ENCODE data around the gene ITIH5. TPM values are rescaled to one million over a fixed set of nuclear protein-coding genes. Genes with fewer than 3 reads are reported as not detected.
"Not testable (repeated sequence)": the region's sequence is repeated elsewhere in the genome, so short reads cannot be mapped to it uniquely, and the experiment has no call there.

The ITIH5 gene
- total RNA-seq, 1 donor from 2014 or later = 0.29 TPM

- Mint-ChIP-seq H3K4me1 (ENCODE audit: low read depth, unreplicated experiment) (peaks cover 12% of the 10 kb centered on the region), H3K9me3 (ENCODE audit: unreplicated experiment) (peaks cover 3% of the 10 kb centered on the region), H3K27ac (ENCODE audit: unreplicated experiment) (no peak overlapping the region), H3K4me3 (ENCODE audit: unreplicated experiment) (no peak overlapping the region), H3K36me3 (ENCODE audit: unreplicated experiment) (no peaks in the 10 kb centered on the region), H3K27me3 (ENCODE audit: unreplicated experiment) (peaks cover 22% of the 10 kb centered on the region)
- DNase-seq = no peak
- TF ChIP-seq, protein P1, sequence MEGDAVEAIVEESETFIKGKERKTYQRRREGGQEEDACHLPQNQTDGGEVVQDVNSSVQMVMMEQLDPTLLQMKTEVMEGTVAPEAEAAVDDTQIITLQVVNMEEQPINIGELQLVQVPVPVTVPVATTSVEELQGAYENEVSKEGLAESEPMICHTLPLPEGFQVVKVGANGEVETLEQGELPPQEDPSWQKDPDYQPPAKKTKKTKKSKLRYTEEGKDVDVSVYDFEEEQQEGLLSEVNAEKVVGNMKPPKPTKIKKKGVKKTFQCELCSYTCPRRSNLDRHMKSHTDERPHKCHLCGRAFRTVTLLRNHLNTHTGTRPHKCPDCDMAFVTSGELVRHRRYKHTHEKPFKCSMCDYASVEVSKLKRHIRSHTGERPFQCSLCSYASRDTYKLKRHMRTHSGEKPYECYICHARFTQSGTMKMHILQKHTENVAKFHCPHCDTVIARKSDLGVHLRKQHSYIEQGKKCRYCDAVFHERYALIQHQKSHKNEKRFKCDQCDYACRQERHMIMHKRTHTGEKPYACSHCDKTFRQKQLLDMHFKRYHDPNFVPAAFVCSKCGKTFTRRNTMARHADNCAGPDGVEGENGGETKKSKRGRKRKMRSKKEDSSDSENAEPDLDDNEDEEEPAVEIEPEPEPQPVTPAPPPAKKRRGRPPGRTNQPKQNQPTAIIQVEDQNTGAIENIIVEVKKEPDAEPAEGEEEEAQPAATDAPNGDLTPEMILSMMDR (IDR thresholded peaks at IDR 0.05; ENCODE audit: partially characterized antibody, unreplicated experiment) = no peak
Observed at GRCh38 chr10:7664707-7665106, 2.1 kb downstream of the ITIH5 start.

- DNase-seq = no peak
- Mint-ChIP-seq H3K9me3 (ENCODE audit: unreplicated experiment) (peaks cover 3% of the 10 kb centered on the region), H3K27me3 (ENCODE audit: unreplicated experiment) (peaks cover 14% of the 10 kb centered on the region), H3K4me1 (ENCODE audit: low read depth, unreplicated experiment) (peaks cover 12% of the 10 kb centered on the region), H3K4me3 (ENCODE audit: unreplicated experiment) (no peak overlapping the region), H3K36me3 (ENCODE audit: unreplicated experiment) (no peaks in the 10 kb centered on the region), H3K27ac (ENCODE audit: unreplicated experiment) (no peak overlapping the region)
- TF ChIP-seq, protein P1 (IDR thresholded peaks at IDR 0.05; ENCODE audit: partially characterized antibody, unreplicated experiment) = no peak
Observed at GRCh38 chr10:7662522-7662921, 4.2 kb downstream of the ITIH5 start.

- TF ChIP-seq, protein P1 (IDR thresholded peaks at IDR 0.05; ENCODE audit: partially characterized antibody, unreplicated experiment) = no peak
- Mint-ChIP-seq H3K4me3 (ENCODE audit: unreplicated experiment) (no peak overlapping the region), H3K9me3 (ENCODE audit: unreplicated experiment) (peaks cover 1% of the 10 kb centered on the region), H3K4me1 (ENCODE audit: low read depth, unreplicated experiment) (no peaks in the 10 kb centered on the region), H3K27me3 (ENCODE audit: unreplicated experiment) (no peaks in the 10 kb centered on the region), H3K36me3 (ENCODE audit: unreplicated experiment) (no peaks in the 10 kb centered on the region), H3K27ac (ENCODE audit: unreplicated experiment) (no peak overlapping the region)
- DNase-seq = no peak
Observed at GRCh38 chr10:7659560-7659959, 7.2 kb downstream of the ITIH5 start.

GRCh38 chr10:7657552-7657951, 9.2 kb downstream of the ITIH5 start:
- DNase-seq = no peak
- no peak overlapping the region for H3K4me3 Mint-ChIP-seq (ENCODE audit: unreplicated experiment)
- no peaks in the 10 kb centered on the region for H3K27me3 Mint-ChIP-seq (ENCODE audit: unreplicated experiment)
- H3K9me3 Mint-ChIP-seq (ENCODE audit: unreplicated experiment) = peaks cover 1% of the 10 kb centered on the region
- H3K4me1 Mint-ChIP-seq (ENCODE audit: low read depth, unreplicated experiment) = no peaks in the 10 kb centered on the region
- TF ChIP-seq, protein P1 (IDR thresholded peaks at IDR 0.05; ENCODE audit: partially characterized antibody, unreplicated experiment) = no peak
- no peaks in the 10 kb centered on the region for H3K36me3 Mint-ChIP-seq (ENCODE audit: unreplicated experiment)
- no peak overlapping the region for H3K27ac Mint-ChIP-seq (ENCODE audit: unreplicated experiment)

DNA sequence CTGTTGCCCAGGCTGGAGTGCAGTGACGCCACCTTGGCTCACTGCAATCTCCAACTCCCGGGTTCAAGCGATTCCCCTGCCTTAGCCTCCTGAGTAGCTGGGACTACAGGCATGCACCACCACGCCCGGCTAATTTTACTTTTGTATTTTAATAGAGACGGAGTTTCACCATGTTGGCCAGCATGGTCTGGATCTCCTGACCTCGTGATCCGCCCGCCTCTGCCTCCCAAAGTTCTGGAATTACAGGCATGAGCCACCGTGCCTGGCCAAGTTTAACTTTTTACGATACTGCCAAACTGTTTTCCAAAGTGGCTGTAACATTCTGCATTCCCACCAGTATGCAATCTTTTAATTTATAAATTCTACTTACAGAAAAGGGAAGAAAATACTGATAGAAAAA, 9.7 kb downstream of the ITIH5 start:
- H3K27me3 Mint-ChIP-seq (ENCODE audit: unreplicated experiment); H3K9me3 Mint-ChIP-seq (ENCODE audit: unreplicated experiment); H3K36me3 Mint-ChIP-seq (ENCODE audit: unreplicated experiment); H3K4me1 Mint-ChIP-seq (ENCODE audit: low read depth, unreplicated experiment); H3K4me3 Mint-ChIP-seq (ENCODE audit: unreplicated experiment); H3K27ac Mint-ChIP-seq (ENCODE audit: unreplicated experiment); DNase-seq: not testable (repeated sequence)
